Panc1 (cell line): ENCODE results near the gene GRK2. TPM values are rescaled to one million over a fixed set of nuclear protein-coding genes. Genes with fewer than 3 reads are reported as not detected.
A peak's percentile ranks its signal among the peaks of the same experiment; 100 is the strongest.
"Not testable (repeated sequence)": the region's sequence is repeated elsewhere in the genome, so short reads cannot be mapped to it uniquely, and the experiment has no call there.

Experiments used
- ATAC-seq: fragments of 200-7000 bp; cut with Tn5 transposase; 2 replicates; pipeline ENCODE4 v1.9.1; 2020; ENCODE audit warnings: mild to moderate bottlenecking, moderate library complexity
- BruUV-seq: library from RNA; stranded (reverse); fragments of 400-500 nt; replicated peaks from 2 replicates; lab custom pipeline; 2021; lab: Mats Ljungman, UMichigan
- CTCF ChIA-PET: fragments of 300-600 bp; sonication (Branson Sonifier 250); formaldehyde crosslinking; loops from one replicate; lab custom pipeline; 2022; ENCODE audit warnings: antibody characterized with exemption; lab: Charles Lee
- POLR2A ChIA-PET: fragments of 300-600 bp; sonication (Branson Sonifier 250); formaldehyde crosslinking; loops from one replicate; lab custom pipeline; 2022; ENCODE audit warnings: antibody characterized with exemption; lab: Charles Lee
- DNase-seq: peaks from one replicate; pipeline ENCODE4 v3.0.0-alpha.2; 2010; ENCODE audit warnings: low read depth, low spot score
- H3K27ac ChIP-seq: 2 replicates; pipeline ENCODE4 v1.5.1; 2011; ENCODE audit warnings: mild to moderate bottlenecking, low read length, inconsistent platforms
- H3K27me3 ChIP-seq: fragments of 200-500 bp; sonication (Bioruptor generic); 2 replicates; pipeline ENCODE4 v1.6.0; 2014; ENCODE audit warnings: low read length, inconsistent platforms; ENCODE audit not compliant: control insufficient read depth, insufficient read depth
- H3K36me3 ChIP-seq: fragments of 200-500 bp; sonication (Bioruptor generic); 2 replicates; pipeline ENCODE4 v1.5.1; 2014; ENCODE audit warnings: inconsistent platforms, mild to moderate bottlenecking, low read length, moderate library complexity; ENCODE audit not compliant: control insufficient read depth, insufficient read depth
- H3K4me1 ChIP-seq: 2 replicates; pipeline ENCODE4 v1.5.1; 2011; ENCODE audit warnings: inconsistent platforms, mild to moderate bottlenecking, low read length, moderate library complexity; ENCODE audit not compliant: control insufficient read depth, insufficient read depth
- H3K4me3 ChIP-seq, 2 experiments: 2 replicates each; pipeline ENCODE4 v1.5.1; 2011 to 2012; ENCODE audit warnings: low read depth in 2 of 2, low read length in 2 of 2, mild to moderate bottlenecking in 2 of 2, inconsistent platforms in 1 of 2, moderate library complexity in 1 of 2
- H3K9me3 ChIP-seq: fragments of 200-500 bp; sonication (Bioruptor generic); 2 replicates; pipeline ENCODE4 v1.5.1; 2014; ENCODE audit warnings: low read depth, mild to moderate bottlenecking, inconsistent platforms, low read length, moderate library complexity; ENCODE audit not compliant: control insufficient read depth, insufficient read depth
- CTCF ChIP-seq: fragments of 450-650 bp; IDR thresholded peaks from 2 replicates; pipeline ENCODE4 v1.5.1; 2017; ENCODE audit warnings: mild to moderate bottlenecking
- POLR2AphosphoS5 ChIP-seq: IDR thresholded peaks from 2 replicates; pipeline ENCODE4 v1.6.1; 2012; ENCODE audit warnings: mild to moderate bottlenecking, low read depth, low read length, moderate library complexity
- REST ChIP-seq, 2 experiments: IDR thresholded peaks; 2 replicates each; pipeline ENCODE4 v1.6.1; 2011 to 2012; ENCODE audit warnings: low read depth in 2 of 2, control low read depth in 1 of 2, low read length in 1 of 2, mild to moderate bottlenecking in 1 of 2, moderate library complexity in 1 of 2; ENCODE audit not compliant: insufficient read depth in 1 of 2
- SIN3A ChIP-seq: IDR thresholded peaks from 2 replicates; pipeline ENCODE4 v1.6.1; 2012; ENCODE audit warnings: low read depth, mild to moderate bottlenecking, low read length, moderate library complexity, borderline replicate concordance; ENCODE audit not compliant: insufficient read depth
- TCF7L2 ChIP-seq: IDR thresholded peaks from 2 replicates; pipeline ENCODE4 v1.6.1; 2011; ENCODE audit warnings: mild to moderate bottlenecking, low read depth, low read length, inconsistent platforms
- in situ Hi-C: cut with HindIII; loops from 2 replicates; pipeline ENCODE4 v1.10.0; 2016; ENCODE audit warnings: low sequenced_read_pairs, low pct_unique_long_range_greater_than_20kb
- intact Hi-C: fragments of 100-400 bp; cut with micrococcal nuclease; formaldehyde crosslinking; loops from one replicate; pipeline ENCODE4 v1.10.0; 2022; ENCODE audit not compliant: unreplicated experiment
- total RNA-seq: library from RNA; stranded (reverse); gene quantifications from one replicate; pipeline ENCODE4 v1.2.1, GENCODE V29; 2021; ENCODE audit not compliant: unreplicated experiment

Gene GRK2
- total RNA-seq, 1 experiment from 2014 or later: 103 TPM

- peak; percentile 59 for ATAC-seq
- ChIA-PET POLR2A (interaction anchor here (0.5 to 1.6 kb wide), 3 partner anchors 78 to 108 kb away, joined by 3 to 4 read pairs (median 4); no protein-coding TSS in a partner anchor), CTCF (interaction anchor here (0.6 to 2.0 kb wide), 8 partner anchors 15 to 188 kb away, joined by 3 to 21 read pairs (median 8); partner anchors contain the start of genes ANKRD13D, GRK2 and SSH3)
- DNase-seq: no peak
- no peaks in the 10 kb centered on the region for H3K9me3 ChIP-seq
- peaks cover 6% of the 10 kb centered on the region; the same call in 1 of the 2 replicates for H3K4me1 ChIP-seq
- peak overlapping the region; percentile 82 to 85 for H3K4me3 ChIP-seq
- intact Hi-C loops: loop anchor here (2.0 to 10.0 kb wide), 2 partner anchors 53 to 223 kb away; no protein-coding TSS in a partner anchor
- H3K36me3 ChIP-seq: no peaks in the 10 kb centered on the region
- no TSS peak for BruUV-seq
- H3K27me3 ChIP-seq: no peaks in the 10 kb centered on the region
- TF ChIP-seq SIN3A (no peak), TCF7L2 (no peak), CTCF (no peak), POLR2AphosphoS5 (no peak), REST (IDR thresholded peaks at IDR 0.05; ENCODE audit: insufficient read depth in 1 of 2, low read depth in 2 of 2, low read length in 1 of 2) (no peak)
- H3K27ac ChIP-seq: peak overlapping the region; percentile 97
- in situ Hi-C loops: no loop called here
Measured at GRCh38 chr11:67317888-67318555, 51.7 kb downstream of the GRK2 start.

DNA sequence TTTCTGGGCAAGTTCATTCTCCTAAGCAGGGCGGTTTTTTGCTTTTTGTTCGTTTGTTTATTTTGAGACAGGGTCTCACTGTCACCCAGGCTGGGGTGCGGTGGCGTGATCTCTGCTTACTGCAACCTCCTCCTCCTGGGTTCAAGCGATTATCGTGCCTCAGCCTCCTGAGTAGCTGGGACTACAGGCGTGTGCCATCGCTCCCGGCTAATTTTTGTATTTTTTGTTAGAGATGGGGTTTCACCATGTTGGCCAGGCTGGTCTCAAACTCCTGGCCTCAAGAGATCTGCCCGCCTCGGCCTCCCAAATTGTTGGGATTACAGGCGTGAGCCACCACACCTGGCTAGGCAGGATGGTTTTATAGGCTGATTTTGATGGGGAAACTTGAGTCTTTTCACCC, 52.6 kb downstream of the GRK2 start:
- DNase-seq, H3K4me1 ChIP-seq, H3K36me3 ChIP-seq, H3K27ac ChIP-seq, ATAC-seq, BruUV-seq, H3K9me3 ChIP-seq, in situ Hi-C loops, H3K27me3 ChIP-seq: not testable (repeated sequence)
- ChIA-PET CTCF (interaction anchor here (0.6 to 2.0 kb wide), 3 partner anchors 27 to 33 kb away, joined by 3 to 9 read pairs (median 9); partner anchors contain the start of gene ANKRD13D), POLR2A (interaction anchor here (0.6 kb wide), 1 partner anchor 50 kb away, joined by 15 read pairs; no protein-coding TSS in a partner anchor)
- peak overlapping the region in 1 of 2 experiments; percentile 85; a peak in 2 of 4 replicates for H3K4me3 ChIP-seq
- intact Hi-C loops: loop anchor here (10.0 kb wide), 1 partner anchor 224 kb away; no protein-coding TSS in a partner anchor
